ENCODE data around the gene SLC7A10.
"Not testable (repeated sequence)": the region's sequence is repeated elsewhere in the genome, so short reads cannot be mapped to it uniquely, and the experiment has no call there.

SLC7A10 gene

GRCh38 chr19:33226550-33227241, 1.0 kb upstream of the SLC7A10 start:
- H3K27ac ChIP-seq = no peak overlapping the region
- no peak for DNase-seq (ENCODE audit: low spot score)
- H3K4me3 ChIP-seq = peak overlapping the region; percentile 58
- no peak for TF ChIP-seq CTCF (IDR thresholded peaks at IDR 0.05)

- no peak for TF ChIP-seq CTCF (IDR thresholded peaks at IDR 0.05)
- H3K4me3 ChIP-seq = peak overlapping the region; percentile 58
- H3K27ac ChIP-seq = no peak overlapping the region
- DNase-seq (ENCODE audit: low spot score) = no peak
Measured at GRCh38 chr19:33224694-33225457, 774 bp downstream of the SLC7A10 start.

GRCh38 chr19:33222255-33222654, 3.4 kb downstream of the SLC7A10 start:
- H3K27ac ChIP-seq; DNase-seq (ENCODE audit: low spot score); H3K4me3 ChIP-seq: not testable (repeated sequence)

GRCh38 chr19:33221638-33222037, 4.0 kb downstream of the SLC7A10 start:
- no peak for TF ChIP-seq CTCF (IDR thresholded peaks at IDR 0.05)
- DNase-seq (ENCODE audit: low spot score) = no peak
- Histone ChIP-seq H3K27ac (no peak overlapping the region), H3K4me3 (no peak overlapping the region)

GRCh38 chr19:33220735-33221134, 4.9 kb downstream of the SLC7A10 start:
- no peak overlapping the region for H3K4me3 ChIP-seq
- no peak overlapping the region for H3K27ac ChIP-seq
- no peak for DNase-seq (ENCODE audit: low spot score)
- TF ChIP-seq CTCF (IDR thresholded peaks at IDR 0.05) = no peak

GRCh38 chr19:33220115-33220514, 5.5 kb downstream of the SLC7A10 start:
- no peak overlapping the region for H3K27ac ChIP-seq
- H3K4me3 ChIP-seq = no peak overlapping the region
- TF ChIP-seq CTCF (IDR thresholded peaks at IDR 0.05) = no peak
- DNase-seq (ENCODE audit: low spot score) = no peak

GRCh38 chr19:33219261-33219815, 6.3 kb downstream of the SLC7A10 start:
- no peak overlapping the region for H3K27ac ChIP-seq

More at GRCh38 chr19:33219261-33219815, 6.3 kb downstream of the SLC7A10 start:
- no peak for DNase-seq (ENCODE audit: low spot score)
- TF ChIP-seq CTCF (IDR thresholded peaks at IDR 0.05) = no peak
- no peak overlapping the region for H3K4me3 ChIP-seq

Data from coronary artery (tissue), 2 donors.